Measurements from ENCODE around the gene SPTLC3.

- TF ChIP-seq CTCF (IDR thresholded peaks at IDR 0.05) (no peak), POLR2A (IDR thresholded peaks at IDR 0.05) (no peak)
Measured at GRCh38 chr20:13094976-13095375, 86.2 kb downstream of the SPTLC3 start.

Data from lower leg skin (tissue), 3 donors.